Stimulated activated CD4-positive, alpha-beta T cell treated with anti-CD3 and anti-CD28 coated beads, Interleukin-2, amount 100 ng/mL, for 4 hours (primary cell): Measurements from ENCODE around the gene GPRC5C.
"Not testable (repeated sequence)": the region's sequence is repeated elsewhere in the genome, so short reads cannot be mapped to it uniquely, and the experiment has no call there.

Source experiments
- DNase-seq: peaks from one replicate; pipeline ENCODE4 v3.0.0-alpha.2; 2020; ENCODE audit warnings: low read depth

The GPRC5C gene

GRCh38 chr17:74431568-74432423, at the start of gene GPRC5C:
GPRC5C (plus strand) TSS chr17:74432088; CDS start chr17:74439777, 7,689 bp downstream.
- peak; percentile 60 for DNase-seq

DNA sequence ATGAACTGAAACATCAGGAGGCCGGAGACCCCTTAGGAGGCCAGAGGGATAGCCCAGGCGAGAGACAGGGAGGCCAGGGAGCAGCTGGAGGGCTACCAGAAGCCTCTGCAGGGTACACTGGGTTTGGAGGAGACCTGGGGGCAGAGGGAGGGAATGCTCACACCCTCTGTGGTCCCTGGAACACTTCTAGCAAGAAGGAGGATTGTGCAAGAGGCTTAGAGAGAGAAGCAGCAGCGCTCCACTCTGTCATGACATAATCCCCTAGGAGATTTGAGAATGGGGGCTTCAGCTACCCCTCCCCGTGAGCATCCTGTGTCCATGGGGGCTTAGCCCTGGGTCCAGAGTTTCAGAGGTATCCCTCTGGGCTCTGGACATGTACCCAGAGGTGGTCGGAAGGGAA, 48.7 kb upstream of the GPRC5C start:
- no peak for DNase-seq

DNA sequence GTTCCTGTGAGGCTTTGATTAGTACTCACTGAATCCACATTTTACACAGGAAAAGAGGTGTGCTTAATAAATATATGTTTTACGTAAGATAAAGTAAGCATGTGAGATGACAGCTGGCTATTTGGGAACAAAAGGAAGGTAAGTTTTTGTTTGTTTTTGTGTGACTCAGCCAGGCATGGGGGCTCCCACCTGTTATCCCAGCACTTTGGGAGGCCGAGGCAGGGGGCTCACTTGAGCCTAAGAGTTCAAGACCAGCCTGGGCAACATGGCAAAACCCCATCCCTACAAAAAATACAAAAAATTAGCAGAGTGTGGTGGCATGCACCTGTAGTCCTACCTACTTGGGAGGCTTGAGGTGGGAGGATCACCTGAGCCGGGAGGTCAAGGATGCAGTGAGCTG, 46.7 kb upstream of the GPRC5C start:
- no peak for DNase-seq

GRCh38 chr17:74386386-74386785, 45.5 kb upstream of the GPRC5C start:
- DNase-seq = no peak

- DNase-seq = no peak
Measured at GRCh38 chr17:74387365-74388218, 44.3 kb upstream of the GPRC5C start.

- DNase-seq = no peak
Measured at GRCh38 chr17:74389084-74389753, 42.7 kb upstream of the GPRC5C start.

DNA sequence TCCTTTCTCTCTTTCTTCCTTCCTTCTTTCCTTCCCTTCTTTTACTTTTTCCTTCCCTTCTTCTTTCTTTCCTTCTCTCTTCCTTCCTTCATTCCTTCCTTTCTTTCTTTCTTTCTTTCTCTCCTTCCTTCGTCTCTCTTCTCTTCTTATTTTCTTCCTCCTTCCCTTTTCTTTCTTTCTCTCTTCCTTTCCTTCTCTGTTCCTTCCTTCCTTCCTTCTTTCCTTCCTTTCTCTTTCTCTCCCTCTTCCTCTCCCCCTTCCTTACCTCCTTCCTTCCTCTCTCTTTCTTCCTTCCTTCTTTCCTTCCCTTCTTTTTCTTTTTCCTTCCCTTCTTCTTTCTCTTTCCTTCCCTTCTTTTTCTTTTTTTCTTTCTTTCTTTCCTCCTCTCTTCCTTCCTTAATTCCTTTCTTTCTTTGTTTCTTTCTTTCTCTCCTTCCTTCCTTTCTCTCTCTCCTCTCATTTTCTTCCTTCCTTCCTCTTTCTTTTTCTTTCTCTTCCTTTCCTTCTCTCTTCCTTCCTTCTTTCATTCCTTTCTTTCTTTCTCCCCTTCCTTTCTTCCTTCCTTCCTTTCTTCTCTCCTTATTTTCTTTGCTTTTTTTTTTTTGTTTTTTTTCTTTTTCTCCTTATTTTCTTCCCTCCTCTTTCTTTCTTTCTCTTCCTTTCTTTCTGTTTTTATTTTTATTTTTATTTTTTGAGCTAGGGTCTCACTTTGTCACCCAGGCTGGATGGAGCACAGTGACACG, 41.8 kb upstream of the GPRC5C start:
- no peak for DNase-seq

- no peak for DNase-seq
Measured at GRCh38 chr17:74390680-74391653, 40.9 kb upstream of the GPRC5C start.

- DNase-seq = no peak
Measured at GRCh38 chr17:74391771-74392170, 40.1 kb upstream of the GPRC5C start.

DNA sequence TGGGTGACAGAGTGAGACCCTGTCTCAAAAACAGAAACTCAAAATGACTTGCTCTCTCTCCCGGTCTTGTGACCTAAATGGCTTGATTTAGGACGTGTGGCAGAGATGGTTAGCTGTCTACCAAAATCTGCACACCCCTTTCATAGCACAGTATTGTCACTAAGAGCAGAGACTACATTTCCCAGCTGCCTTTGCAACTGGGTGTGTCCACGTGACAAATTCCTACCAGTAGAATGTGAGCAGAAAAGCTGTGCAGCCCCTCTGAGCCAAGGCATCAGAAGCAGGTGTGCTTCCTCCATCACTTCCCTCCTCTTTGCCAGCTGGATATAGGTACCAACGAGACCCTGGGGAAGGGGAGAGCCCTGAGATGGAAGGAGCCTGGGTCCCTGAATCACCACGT, 39.0 kb upstream of the GPRC5C start:
- no peak for DNase-seq

GRCh38 chr17:74393346-74393942, 38.4 kb upstream of the GPRC5C start:
- DNase-seq = no peak

DNA sequence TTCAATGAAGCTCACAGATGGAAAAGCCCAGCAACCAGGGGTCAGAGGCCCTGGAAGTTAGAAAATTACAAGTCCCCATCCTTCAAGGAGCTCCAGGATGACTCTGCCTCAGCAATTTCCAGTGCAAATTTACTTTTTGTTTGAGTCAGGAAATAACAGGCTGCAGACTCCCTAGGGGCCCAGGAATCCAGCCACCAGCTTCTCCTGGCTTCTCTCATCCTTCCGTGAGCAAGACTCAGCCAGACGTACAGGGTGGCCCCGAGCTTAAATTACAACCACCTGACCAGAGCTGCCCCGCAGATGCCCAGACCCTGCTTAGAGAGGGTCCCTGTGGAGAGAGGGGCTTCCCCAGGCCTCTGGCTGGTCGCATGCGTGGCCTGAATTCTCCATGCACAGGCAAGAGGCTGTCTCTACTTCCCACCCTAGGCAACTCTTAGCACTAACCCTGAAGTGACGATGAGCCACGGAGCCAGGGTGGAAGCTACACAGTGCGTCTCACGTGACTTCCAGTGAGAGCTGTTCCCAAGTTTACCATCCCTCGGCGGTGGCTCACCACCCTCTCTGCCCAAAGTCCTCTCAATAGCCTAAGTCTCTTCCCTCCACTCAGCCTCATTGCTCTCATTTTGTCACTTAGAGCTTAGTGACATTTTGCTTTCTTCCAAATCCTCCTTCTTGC, 37.5 kb upstream of the GPRC5C start:
- DNase-seq = no peak

DNA sequence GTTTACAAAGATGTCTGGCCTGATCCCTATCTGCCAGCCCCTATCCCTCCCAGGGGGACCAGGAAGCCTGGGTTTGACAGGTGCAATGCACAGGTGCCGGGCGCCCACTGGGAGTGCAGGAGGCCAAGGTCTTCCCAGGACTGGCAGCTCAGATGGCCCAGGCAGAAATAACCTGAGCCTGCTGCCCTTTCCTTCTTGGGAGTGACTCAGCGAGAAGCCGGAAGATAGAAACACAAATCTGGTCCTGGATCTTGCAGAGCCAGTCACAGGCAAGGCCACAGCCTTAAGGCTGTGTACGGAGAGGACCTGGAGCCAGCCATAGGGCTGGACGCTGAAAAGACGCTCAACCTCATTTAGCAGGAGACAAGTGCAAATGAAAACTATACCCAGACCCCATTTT, 36.9 kb upstream of the GPRC5C start:
- no peak for DNase-seq

DNA sequence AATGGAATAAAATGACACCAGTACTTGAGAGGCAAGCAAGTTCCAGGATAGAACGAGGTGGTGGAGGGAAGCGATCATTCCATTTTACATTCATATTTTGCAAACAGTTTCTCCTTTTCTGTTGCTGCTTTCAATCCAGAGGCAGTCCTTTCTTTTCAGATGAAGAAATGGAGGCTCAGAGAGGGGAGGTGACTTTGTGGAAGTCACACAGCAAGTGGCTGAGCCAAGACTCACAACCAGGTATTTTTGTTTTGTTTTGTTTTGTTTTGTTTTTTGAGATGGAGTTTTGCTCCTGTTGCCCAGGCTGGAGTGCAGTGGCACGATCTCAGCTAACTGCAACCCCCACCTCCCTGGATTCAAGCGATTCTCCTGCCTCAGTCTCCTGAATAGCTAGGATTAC, 35.3 kb upstream of the GPRC5C start:
- no peak for DNase-seq

GRCh38 chr17:74402048-74402447, 29.8 kb upstream of the GPRC5C start:
- no peak for DNase-seq

DNA sequence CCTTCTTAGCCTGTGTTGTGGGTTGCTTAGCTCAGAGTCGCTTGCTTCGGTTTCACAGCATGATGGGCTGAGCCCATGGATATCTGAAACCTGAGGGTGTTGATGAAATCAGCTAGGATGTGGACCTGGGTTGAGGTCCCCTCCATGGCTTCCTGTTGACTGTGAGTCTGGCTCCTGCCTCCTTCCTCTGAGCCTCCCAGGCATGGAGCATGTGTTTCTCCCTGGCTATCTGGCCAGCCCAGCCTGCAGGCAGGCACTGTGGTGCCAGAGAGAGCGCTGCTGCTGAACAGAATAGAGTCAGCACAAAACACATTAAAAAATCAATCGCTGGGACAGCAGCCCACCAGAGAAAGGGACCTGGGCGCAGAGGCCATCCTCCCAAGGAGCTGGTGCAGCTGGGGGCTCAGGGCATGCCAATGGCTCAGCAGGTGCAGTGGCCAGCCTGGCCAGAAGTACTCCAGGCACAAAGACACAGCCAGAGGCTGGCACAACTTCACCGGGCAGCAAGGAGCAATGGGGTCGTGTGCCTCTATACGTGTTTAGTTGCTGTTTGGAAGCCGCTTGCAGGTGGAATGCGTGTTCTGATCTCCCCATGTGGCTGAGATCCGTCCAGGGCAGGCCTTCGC, 28.3 kb upstream of the GPRC5C start:
- no peak for DNase-seq

- DNase-seq = no peak
Measured at GRCh38 chr17:74404218-74404617, 27.7 kb upstream of the GPRC5C start.

GRCh38 chr17:74404789-74405188, 27.1 kb upstream of the GPRC5C start:
- DNase-seq = no peak

- not testable (repeated sequence) for DNase-seq
Measured at GRCh38 chr17:74405311-74405710, 26.6 kb upstream of the GPRC5C start.
